GM20000 (cell line): ENCODE results near the gene TOP1.

ENCODE experiments used
- DNase-seq: peaks from one replicate; pipeline ENCODE4 v3.0.0; 2012; ENCODE audit warnings: low spot score
- CTCF ChIP-seq: IDR thresholded peaks from 2 replicates; pipeline ENCODE4 v1.5.1; 2012; ENCODE audit warnings: mild to moderate bottlenecking, control low read depth; ENCODE audit errors: extremely low read depth, missing control alignments

TOP1 gene

DNA sequence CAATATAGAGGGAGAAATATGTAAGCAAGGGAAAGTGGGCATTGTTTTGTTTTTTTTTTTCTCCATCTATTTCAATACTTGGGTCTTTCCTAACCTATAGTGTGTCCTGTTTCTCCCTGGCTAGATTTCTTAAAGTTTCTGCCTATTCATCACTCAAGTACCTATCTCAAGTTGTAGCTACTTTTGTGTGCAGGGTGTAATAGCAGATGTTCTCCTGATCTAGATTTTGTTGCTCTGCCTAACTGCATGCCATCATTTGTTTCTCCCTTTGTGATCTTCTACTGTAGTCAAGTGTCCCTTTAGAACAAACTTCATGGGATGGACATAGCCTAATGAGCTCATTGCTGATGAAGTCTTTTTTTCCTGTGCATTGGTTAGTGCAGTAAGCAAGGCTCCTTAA, 45.8 kb downstream of the TOP1 start:
- no peak for TF ChIP-seq CTCF
- no peak for DNase-seq

DNA sequence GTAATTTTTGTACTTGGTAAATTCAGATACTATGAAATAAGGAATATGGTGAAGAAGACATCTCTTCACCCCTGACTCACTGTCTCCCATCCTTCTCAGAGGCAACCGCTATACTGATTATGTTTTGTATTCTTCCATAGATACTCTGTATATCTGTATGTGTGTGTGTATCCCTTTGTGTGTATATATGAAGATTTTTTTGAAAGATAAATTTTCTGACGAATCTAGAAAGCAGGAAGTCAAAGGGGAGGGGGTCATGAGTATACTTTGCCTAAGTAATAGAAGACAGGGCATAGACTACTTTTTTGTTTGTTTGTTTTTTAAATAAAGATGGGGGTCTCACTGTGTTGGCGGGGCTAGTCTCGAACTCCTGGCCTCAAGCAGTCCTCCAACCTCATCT, 48.2 kb downstream of the TOP1 start:
- no peak for TF ChIP-seq CTCF
- DNase-seq = no peak

DNA sequence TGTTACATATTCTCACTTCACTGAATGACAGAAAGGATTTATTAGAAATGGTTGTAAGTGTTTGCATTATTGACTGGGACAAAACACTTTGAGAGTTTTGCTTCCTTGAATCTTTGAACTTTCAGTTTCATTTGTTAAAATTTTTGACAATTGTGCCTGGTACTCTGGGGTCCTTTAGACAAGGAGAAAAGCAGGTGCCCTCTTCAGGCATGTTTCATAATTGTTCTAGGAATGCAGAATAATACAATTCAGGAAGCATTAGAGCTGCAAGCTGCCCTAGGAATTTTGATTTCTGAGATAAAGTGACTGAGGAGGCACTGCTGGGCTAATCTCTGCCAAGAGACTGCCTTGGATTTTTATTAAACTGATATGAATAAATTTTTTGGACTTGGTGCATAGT, 49.7 kb downstream of the TOP1 start:
- DNase-seq = peak; percentile 10
- TF ChIP-seq CTCF = no peak

DNA sequence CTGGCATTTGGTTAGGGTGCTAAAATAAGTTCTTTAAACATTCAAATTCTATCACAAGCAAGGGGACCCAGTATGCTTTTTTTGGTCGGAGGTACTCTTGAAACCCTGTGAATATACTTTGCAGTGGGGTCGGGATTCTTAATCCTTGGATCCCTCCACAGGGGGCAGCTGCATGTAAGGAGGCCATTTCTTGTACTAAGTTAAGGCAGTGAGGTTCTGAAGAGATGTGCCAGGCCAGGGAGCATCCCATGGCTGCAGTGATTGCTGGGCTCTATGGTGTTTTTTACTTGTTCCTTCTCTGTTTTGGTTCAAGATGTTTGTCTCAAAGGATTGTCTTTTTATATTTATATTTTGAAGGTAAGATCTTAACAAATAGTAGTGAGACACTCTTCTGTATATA, 50.4 kb downstream of the TOP1 start:
- TF ChIP-seq CTCF = no peak
- no peak for DNase-seq

DNA sequence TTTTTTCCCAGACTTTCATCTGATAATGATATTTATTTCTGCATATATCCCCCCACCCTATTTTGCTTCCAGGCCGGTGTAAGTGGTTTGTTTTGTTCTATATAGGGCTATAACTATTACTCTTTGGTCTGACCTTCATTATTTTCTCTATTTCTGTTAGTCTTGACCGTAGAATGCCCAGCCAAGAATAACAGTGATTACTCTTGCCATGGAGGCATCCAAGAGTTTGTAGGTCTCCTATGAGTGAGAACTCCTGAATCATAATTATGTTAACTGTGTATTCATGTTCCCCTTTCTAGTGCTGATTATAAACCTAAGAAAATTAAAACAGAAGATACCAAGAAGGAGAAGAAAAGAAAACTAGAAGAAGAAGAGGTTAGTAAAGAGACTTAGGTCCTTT, 52.2 kb downstream of the TOP1 start:
- no peak for DNase-seq
- TF ChIP-seq CTCF = no peak

DNA sequence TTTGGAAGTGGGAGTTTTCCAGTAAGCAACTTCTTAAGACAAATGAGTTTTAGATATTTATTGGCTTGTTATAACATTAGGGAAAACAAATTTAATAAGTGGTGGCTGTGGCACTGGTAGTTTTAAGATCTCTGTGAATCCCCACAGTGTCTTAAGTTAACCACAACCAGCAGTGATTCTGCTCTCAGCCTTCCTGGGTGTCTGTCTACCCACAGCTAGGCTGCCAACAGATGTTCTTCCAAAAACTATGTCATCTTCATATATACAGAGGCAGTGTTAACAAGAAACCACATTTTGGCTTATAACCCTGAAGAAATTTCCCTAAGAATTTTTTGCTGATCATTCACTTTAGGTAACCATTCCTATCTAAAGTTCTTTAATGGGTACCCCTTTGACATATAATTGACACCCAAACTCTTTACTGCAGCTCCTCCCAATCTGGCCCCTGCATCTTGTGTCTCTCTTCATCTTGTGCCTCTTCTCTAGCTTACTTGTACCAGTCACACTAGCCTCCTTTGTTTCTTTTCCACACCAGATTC, 52.7 kb downstream of the TOP1 start:
- no peak for DNase-seq
- no peak for TF ChIP-seq CTCF

GRCh38 chr20:41082306-41082705, 53.7 kb downstream of the TOP1 start:
- no peak for DNase-seq
- TF ChIP-seq CTCF = no peak
